Measurements from ENCODE around the gene MRTFA. TPM values are rescaled to one million over a fixed set of nuclear protein-coding genes. Genes with fewer than 3 reads are reported as not detected.
A peak's percentile ranks its signal among the peaks of the same experiment; 100 is the strongest.
"Not testable (repeated sequence)": the region's sequence is repeated elsewhere in the genome, so short reads cannot be mapped to it uniquely, and the experiment has no call there.

MRTFA gene
- total and polyA plus RNA-seq, 8 donors: 22.5 to 58.0 (median 26.5) TPM

- no peak for TF ChIP-seq CTCF (IDR thresholded peaks at IDR 0.05)
- peaks cover 0 to 6% of the 10 kb centered on the region in 2 donors for H3K36me3 ChIP-seq
- no peak for ATAC-seq
- DNase-seq: no peak
- no peaks in the 10 kb centered on the region for H3K9me3 ChIP-seq
- H3K27ac ChIP-seq: no peak overlapping the region
- no peak overlapping the region for H3K4me3 ChIP-seq
- H3K27me3 ChIP-seq: no peaks in the 10 kb centered on the region
- peaks cover 7 to 11% of the 10 kb centered on the region in 2 donors for H3K4me1 ChIP-seq
- intact Hi-C loops (cut with DNase I): no loop called here
Observed at GRCh38 chr22:40544758-40545157, 91.8 kb downstream of the MRTFA start.

- Histone ChIP-seq H3K36me3 (peaks cover 0 to 6% of the 10 kb centered on the region in 2 donors), H3K4me3 (no peak overlapping the region), H3K27ac (no peak overlapping the region), H3K4me1 (peaks cover 7 to 11% of the 10 kb centered on the region in 2 donors), H3K9me3 (no peaks in the 10 kb centered on the region), H3K27me3 (no peaks in the 10 kb centered on the region)
- no peak for TF ChIP-seq CTCF (IDR thresholded peaks at IDR 0.05)
- no peak for ATAC-seq
- intact Hi-C loops (cut with DNase I): no loop called here
- no peak for DNase-seq
Observed at GRCh38 chr22:40542821-40543540, 93.5 kb downstream of the MRTFA start.

GRCh38 chr22:40541300-40541699 lies 95.2 kb downstream of the MRTFA start:
- no peaks in the 10 kb centered on the region for H3K36me3 ChIP-seq
- DNase-seq (no peak), ATAC-seq (no peak)
- H3K27ac ChIP-seq: no peak overlapping the region
- intact Hi-C loops (cut with DNase I): no loop called here
- no peak overlapping the region for H3K4me3 ChIP-seq
- no peaks in the 10 kb centered on the region for H3K9me3 ChIP-seq
- H3K27me3 ChIP-seq: no peaks in the 10 kb centered on the region
- no peak for TF ChIP-seq CTCF (IDR thresholded peaks at IDR 0.05)
- peaks cover 7 to 11% of the 10 kb centered on the region in 2 donors for H3K4me1 ChIP-seq

- no peak overlapping the region for H3K4me3 ChIP-seq
- TF ChIP-seq CTCF (IDR thresholded peaks at IDR 0.05): no peak
- no peak overlapping the region for H3K27ac ChIP-seq
- no peaks in the 10 kb centered on the region for H3K9me3 ChIP-seq
- H3K27me3 ChIP-seq: no peaks in the 10 kb centered on the region
- intact Hi-C loops (cut with DNase I): no loop called here
- ATAC-seq: no peak
- DNase-seq: no peak
- peaks cover 10 to 17% of the 10 kb centered on the region in 2 donors for H3K4me1 ChIP-seq
- H3K36me3 ChIP-seq: no peaks in the 10 kb centered on the region
Observed at GRCh38 chr22:40540265-40540664, 96.3 kb downstream of the MRTFA start.

- H3K9me3 ChIP-seq; H3K4me3 ChIP-seq; intact Hi-C loops (cut with DNase I); ATAC-seq; DNase-seq; H3K27me3 ChIP-seq; H3K36me3 ChIP-seq; H3K27ac ChIP-seq: not testable (repeated sequence)
- peaks cover 19 to 45% of the 10 kb centered on the region in 2 donors for H3K4me1 ChIP-seq
Observed at GRCh38 chr22:40536149-40536548, 100.4 kb downstream of the MRTFA start.

GRCh38 chr22:40535642-40536041 lies 100.9 kb downstream of the MRTFA start:
- Histone ChIP-seq H3K36me3 (no peaks in the 10 kb centered on the region), H3K4me3 (no peak overlapping the region), H3K27me3 (no peaks in the 10 kb centered on the region), H3K27ac (peak overlapping the region; percentile 58 to 65), H3K9me3 (no peaks in the 10 kb centered on the region), H3K4me1 (peaks cover 19 to 45% of the 10 kb centered on the region in 2 donors)
- intact Hi-C loops (cut with DNase I): no loop called here
- no peak for DNase-seq
- ATAC-seq: peak; percentile 20
- TF ChIP-seq CTCF (IDR thresholded peaks at IDR 0.05): no peak

Data from left lung (tissue), 10 donors.